ENCODE data around the gene DET1.

Gene DET1

GRCh38 chr15:88465633-88466224 is 80.8 kb downstream of the DET1 start:
- no peak for DNase-seq (ENCODE audit: low read depth)

- DNase-seq (ENCODE audit: low read depth): no peak
Observed at GRCh38 chr15:88463870-88464532, 82.5 kb downstream of the DET1 start.
